Stimulated activated CD4-positive, alpha-beta T cell treated with anti-CD3 and anti-CD28 coated beads, Interleukin-4, amount 100 ng/mL, for 1 hour (primary cell): Measurements from ENCODE around the gene MYH10.

Experiments
- DNase-seq: peaks from one replicate; pipeline ENCODE4 v3.0.0-alpha.2; 2020

Gene MYH10

GRCh38 chr17:8468980-8469379 is 161.5 kb downstream of the MYH10 start:
- no peak for DNase-seq

- no peak for DNase-seq
Measured at GRCh38 chr17:8468127-8468526, 162.4 kb downstream of the MYH10 start.

DNA sequence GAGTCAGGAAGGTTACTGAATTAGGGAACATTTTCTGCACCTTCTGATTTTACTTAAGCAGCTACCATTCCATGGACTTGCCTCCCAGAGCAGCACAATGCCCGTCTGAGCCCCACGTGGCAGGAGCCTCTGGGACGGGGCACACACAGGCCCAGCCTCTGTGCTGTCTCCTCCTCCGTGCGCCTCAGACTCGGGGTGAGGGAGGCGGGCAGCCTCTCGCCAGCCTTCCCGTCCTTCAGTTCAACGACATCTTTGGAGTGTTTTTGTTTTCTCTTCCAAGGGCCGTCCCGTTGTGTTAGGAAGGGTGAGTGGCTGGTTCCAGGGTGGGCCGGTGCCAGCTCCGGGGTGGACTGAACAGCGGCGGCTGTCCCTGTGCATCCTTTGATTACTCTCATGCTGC is 163.0 kb downstream of the MYH10 start:
- no peak for DNase-seq

DNA sequence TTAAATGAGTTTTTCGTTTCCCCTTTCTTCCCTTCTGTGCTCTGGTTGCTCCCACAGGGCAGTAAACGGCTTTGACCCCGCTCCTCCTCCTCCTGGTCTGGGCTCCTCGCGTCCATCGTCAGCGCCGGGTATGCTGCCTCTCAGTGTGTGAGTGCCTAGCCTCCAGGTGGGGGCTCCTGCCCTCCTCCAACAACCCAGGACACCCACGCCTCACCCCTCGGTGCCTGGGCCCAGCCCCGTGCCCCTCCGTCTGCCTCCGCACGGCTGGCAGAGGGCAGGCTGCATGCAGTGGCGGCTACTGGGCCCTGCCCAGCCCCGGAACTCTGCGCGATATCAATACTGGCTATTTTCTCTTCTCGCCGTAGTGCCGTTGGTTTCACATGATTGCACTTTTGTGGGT is 163.7 kb downstream of the MYH10 start:
- DNase-seq: no peak

GRCh38 chr17:8466456-8466855 is 164.1 kb downstream of the MYH10 start:
- no peak for DNase-seq

GRCh38 chr17:8465759-8466158 is 164.8 kb downstream of the MYH10 start:
- no peak for DNase-seq

DNA sequence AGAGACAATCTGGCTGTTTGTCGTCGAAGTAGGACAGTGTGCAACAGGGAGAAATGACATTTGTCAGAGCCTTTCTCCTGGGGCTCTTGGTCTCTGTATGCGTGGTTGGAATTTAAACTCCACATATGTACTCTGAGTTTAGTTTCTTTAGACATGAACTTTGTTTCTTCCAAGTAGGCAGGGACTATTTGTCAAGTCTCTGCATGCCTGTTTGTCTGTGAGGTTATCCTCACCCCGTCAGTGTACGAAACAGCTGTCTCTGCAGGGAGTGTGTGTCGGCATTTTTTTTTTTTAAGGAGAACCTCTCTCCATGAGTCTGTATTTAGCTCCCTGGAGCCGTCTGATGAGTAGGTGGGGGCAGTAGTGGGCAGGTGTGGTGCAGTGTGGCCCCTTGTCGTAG is 165.2 kb downstream of the MYH10 start:
- DNase-seq: no peak

- DNase-seq: no peak
Measured at GRCh38 chr17:8464941-8465340, 165.6 kb downstream of the MYH10 start.

DNA sequence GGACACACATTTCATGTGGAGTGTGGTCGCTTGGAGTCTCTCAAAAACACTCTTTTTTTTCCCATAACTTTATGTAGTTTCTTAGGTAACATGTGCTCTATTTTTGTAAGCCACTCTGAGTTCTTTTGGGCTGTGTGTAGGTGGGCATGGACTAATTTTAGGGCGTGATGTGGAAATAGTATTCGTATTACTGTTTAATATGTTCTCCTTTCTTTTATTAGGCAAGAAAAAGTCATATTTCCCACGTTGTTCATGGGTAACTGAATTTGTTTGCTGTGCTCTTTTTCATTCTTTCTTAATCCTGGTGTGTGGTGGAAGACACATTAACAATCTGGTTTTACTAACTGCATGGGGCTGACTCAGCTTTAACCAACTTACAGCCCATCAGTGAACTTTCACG is 167.4 kb downstream of the MYH10 start:
- no peak for DNase-seq

DNA sequence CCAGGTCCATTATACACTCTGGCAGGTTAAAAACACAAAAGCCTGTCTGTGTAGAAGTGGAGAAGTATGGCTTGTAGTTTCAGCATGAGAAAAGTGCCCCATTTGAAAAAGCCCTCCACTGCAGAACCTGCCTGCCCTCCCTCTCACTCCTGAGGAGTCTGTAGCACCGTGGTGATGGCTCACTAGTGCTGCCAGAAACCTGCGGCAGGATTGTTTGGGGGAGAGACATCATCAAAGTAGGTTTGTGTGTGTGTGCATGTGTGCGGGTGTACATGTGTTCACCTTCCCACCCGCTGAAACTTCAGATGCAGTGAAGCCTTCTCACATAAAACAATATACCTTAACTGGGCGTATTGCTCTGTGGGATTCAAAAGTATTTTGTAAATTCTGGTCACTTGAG is 168.0 kb downstream of the MYH10 start:
- no peak for DNase-seq

DNA sequence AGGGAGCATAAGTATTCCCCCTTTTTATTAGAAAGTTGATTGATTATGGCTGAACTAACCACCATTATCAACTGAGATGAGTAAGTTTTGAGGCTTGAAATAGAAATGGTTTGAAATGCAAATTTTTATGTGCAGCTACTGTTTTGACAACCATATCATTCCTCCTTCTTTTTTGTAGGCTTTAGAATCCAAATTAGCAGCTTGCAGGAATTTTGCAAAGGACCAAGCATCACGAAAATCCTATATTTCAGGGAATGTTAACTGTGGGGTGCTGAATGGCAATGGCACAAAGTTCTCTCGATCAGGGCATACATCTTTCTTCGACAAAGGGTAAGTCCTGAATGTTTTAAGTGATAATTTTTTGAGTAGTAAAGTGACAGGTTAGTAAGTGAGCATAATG is 170.7 kb downstream of the MYH10 start:
- no peak for DNase-seq

GRCh38 chr17:8459107-8459506 is 171.4 kb downstream of the MYH10 start:
- no peak for DNase-seq

- no peak for DNase-seq
Measured at GRCh38 chr17:8458128-8458527, 172.4 kb downstream of the MYH10 start.

DNA sequence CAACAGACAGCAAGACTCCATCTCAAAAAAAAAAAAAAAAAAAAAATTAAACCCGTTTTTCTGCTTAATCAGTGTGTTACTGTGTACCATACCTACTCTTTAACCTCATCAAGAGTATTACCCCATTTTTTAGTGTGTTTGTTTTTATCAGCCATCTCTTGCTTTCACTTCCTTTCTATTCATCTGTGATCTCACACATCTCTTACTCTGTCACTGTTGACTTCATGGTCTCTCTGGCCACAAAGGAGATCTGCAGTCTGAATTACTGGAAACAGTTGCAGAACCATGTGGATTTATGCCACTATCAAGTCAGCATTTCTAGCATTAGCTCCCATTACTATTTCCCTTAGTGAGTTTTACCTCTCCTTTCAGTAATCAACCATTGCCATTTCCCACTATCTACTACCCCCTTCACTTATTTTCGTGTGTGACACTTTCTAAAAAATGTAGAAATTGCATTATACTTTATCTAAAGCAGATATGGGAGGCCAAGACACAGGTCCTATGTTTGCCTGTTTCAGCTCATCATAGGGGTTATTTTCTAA is 174.8 kb downstream of the MYH10 start:
- no peak for DNase-seq

DNA sequence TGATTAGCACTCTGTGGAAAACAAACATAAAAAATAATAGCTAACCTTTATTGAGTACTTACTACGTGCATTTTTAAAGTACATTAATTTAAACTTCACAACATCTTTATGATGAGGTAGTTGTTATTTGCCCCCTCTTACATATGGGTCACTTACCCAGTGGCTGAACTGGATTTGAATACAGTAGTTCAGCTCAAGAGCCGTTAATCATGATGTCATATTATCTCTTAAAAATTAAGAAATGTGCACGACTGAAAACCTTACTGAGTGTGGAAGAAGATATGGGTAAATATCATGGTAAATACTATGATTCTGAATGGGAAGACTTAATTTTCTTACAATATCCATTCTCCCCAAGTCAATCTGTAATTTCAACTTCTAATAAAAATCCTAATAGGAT is 177.2 kb downstream of the MYH10 start:
- DNase-seq: no peak

GRCh38 chr17:8451933-8452614 is 178.5 kb downstream of the MYH10 start:
- DNase-seq: no peak

DNA sequence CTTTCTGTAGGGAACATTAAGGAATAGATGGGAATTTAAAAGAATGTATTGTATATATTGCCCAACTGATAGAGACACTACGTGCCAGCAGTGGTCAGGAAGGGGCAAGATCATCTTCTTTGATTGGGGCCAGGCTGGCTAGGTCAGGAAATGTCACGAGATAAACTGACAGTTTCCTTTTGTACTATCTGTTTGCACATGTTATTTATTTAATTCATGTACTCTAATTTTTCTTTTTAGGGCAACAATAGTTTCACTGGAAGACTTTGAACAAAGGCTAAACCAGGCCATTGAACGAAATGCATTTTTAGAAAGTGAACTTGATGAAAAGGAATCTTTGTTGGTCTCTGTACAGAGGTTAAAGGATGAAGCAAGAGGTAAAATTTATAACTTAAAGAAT is 182.2 kb downstream of the MYH10 start:
- no peak for DNase-seq

DNA sequence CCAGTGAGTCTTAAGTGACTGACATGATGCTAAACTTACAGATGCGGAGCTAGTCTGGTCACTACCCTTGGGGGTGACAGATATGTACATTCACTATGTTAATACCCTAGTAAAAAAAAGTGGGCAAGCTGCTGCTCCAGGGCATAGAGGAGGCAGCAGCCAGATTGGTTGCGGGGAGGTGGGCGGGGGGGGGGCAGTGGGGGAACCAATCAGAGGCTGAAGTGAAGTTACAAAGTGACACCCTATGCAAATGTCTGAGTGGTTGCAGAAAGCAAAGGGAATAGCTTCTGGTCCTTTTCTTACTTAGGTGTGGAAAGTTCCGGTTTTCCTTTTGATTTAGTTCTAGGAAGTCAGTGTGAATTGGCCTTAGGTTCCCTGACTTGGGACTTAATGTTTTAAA is 182.7 kb downstream of the MYH10 start:
- no peak for DNase-seq

DNA sequence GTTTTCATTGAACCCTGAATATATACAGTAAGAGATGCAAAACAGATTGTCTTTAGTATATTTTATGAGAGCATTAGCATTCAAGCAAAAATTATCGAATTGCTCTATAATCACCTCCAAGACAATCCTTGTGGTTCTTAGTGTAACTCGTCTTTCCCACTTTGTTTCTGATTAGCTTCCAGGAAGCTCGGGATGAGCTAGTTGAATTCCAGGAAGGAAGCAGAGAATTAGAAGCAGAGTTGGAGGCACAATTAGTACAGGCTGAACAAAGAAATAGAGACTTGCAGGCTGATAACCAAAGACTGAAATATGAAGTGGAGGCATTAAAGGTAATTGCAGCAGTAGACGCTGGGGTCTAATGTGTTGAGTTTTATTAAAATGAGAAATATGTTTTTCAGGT is 185.0 kb downstream of the MYH10 start:
- DNase-seq: no peak

- DNase-seq: no peak
Measured at GRCh38 chr17:8444494-8444893, 186.0 kb downstream of the MYH10 start.

DNA sequence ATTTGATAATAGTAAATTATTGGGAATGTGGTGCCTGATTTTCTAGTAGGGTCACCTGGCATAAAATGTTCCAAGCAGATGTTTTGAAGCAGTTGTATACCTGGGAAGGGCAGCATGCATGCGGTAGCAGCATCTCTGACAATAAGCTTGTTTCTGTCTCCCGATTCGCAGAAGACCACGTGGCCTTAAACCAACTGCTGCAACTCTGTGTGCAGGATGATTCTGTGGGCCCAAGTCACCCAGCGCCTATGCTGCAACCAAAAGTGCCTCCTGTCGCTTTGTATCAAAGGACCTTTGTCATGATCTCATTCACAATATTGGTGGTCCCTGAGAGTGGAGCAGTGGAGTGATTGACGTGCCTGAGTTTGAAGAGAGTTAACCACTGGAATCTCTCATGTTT is 186.8 kb downstream of the MYH10 start:
- no peak for DNase-seq

- DNase-seq: no peak
Measured at GRCh38 chr17:8442310-8442709, 188.2 kb downstream of the MYH10 start.

- DNase-seq: no peak
Measured at GRCh38 chr17:8441690-8442089, 188.8 kb downstream of the MYH10 start.

GRCh38 chr17:8439681-8440080 is 190.8 kb downstream of the MYH10 start:
- DNase-seq: no peak

DNA sequence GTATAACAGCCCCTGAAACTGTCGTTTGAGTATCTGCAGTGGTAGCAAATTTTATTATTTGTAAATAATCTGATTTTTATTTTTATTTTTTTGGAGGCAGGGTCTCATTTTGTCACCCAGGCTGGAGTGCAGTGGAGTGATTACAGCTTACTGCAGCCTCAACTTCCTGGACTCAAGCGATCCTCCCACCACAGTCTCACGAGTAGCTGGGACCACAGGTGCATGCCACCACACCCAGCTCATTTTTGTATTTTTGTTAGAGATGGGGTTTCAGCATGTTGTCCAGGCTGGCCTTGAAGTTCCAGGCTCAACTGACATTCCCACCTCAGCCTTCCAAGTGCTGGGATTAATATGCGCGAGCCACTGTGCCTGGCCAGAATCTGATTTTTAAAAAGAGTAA is 192.1 kb downstream of the MYH10 start:
- no peak for DNase-seq

- no peak for DNase-seq
Measured at GRCh38 chr17:8436844-8437171, 193.7 kb downstream of the MYH10 start.
